HG02763 (cell line): Measurements from ENCODE around the gene CCDC74B.
"Not testable (repeated sequence)": the region's sequence is repeated elsewhere in the genome, so short reads cannot be mapped to it uniquely, and the experiment has no call there.

Experiments
- ATAC-seq: cut with Tn5 transposase; IDR thresholded peaks from one replicate; pipeline ENCODE4 v1.9.1; 2021; ENCODE audit warnings: mild to moderate bottlenecking, moderate library complexity; ENCODE audit not compliant: unreplicated experiment

Gene CCDC74B

DNA sequence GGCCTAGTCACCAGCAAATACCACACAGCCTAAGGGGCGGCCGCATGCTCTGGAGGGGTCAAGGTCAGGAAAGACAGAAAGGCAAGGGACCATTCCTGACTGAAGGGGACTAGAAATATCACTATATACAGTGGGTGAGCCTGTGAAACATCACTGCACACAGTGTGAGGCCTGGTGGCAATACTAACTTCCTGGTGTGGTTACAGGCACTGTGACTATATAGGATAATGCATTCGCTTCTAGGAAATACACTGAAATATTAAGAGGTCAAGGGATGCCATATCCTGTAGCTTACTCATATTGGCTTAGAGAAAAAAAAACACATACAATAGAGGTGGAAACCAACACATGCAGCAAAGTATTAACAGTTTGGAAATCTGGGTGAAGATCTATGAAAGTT, 24.3 kb upstream of the CCDC74B start:
- ATAC-seq: not testable (repeated sequence)

DNA sequence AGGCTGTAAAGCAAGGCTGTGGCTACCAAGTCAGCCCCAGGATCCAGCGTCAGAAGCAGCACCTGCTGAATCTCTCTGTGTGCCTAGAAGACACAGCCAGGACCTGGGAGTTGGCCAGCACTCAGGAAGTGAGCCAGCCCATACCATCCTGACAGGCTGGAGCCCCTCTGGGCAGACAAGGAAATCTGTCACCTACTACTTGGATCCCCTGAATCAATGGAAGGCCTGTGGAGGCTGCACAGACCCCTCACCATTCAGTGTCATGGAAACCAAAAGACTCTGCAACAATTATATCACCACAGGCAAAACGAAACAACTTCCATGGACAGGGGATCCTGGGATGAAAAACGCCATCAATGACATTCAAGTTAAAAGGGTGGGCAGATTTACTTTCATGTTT, 21.7 kb upstream of the CCDC74B start:
- not testable (repeated sequence) for ATAC-seq

DNA sequence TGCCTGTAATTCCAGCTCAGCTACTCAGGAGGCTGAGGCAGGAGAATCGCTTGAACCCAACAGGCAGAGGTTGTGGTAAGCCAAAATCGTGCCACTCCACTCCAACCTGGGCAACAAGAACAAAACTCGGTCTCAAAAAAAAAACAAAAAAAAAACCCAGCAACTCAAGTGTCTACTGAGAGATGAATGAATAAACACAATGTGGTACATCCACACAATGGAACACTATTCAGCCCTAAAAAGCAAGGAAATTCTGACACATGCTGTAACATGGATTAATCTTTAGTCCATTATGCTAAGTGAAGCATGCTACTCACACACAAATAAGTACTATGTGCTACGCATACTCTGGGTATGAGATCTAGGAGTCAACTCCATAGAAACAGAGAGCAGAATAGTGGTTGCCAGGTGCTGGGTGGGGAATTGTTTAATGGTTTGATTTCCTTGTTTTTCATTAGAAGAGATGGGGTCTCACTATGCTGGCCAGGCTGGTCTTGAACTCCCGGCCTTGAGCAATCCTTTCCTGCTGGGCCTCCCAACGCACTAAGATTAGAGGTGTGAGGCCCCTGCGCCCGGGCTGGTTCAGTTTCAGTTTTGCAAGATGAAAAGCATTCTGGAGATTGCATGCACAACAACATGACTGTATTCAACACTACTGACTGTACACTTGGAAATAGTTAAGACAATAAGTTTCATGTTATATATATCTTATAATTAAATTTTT, 20.5 kb upstream of the CCDC74B start:
- no peak for ATAC-seq

DNA sequence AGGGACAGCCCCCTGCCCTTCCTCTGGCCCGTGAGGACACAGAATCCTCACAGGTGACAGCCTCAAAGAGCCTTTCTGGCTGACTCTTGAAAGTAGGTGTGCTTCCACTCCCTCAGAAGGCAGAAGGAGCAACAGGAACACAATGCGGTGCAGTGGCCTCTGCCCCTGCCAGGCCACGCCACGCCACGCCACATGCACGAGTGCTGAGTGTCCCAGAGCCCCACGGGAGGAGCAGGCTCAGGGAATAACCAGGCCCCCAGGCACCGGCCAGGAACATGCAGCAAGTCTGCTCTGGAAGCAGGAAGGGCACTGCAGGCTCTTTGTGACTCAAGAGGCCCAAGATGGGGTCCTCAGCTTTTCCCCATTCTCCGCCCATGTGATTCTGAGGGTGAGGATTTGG, 18.1 kb upstream of the CCDC74B start:
- ATAC-seq: no peak

DNA sequence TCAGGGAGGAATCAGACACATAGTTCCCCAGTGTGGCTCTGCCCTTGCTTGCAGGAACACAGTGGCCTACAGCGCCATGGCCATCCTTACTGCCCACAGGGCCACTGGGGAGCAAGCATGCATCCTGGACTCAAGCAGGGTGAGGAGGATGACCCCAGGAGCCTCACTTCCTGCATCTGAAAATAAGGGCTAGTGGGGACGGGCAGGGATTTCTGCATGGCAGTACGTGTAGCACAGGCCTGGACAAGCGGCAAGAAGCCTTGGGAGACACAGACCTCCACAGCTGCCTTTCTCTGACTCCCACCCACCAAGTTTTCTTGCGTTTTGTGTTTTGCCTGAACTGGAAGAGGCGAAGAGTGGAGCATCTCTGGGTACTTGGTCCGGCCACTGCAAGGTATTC, 17.6 kb upstream of the CCDC74B start:
- ATAC-seq: not testable (repeated sequence)

DNA sequence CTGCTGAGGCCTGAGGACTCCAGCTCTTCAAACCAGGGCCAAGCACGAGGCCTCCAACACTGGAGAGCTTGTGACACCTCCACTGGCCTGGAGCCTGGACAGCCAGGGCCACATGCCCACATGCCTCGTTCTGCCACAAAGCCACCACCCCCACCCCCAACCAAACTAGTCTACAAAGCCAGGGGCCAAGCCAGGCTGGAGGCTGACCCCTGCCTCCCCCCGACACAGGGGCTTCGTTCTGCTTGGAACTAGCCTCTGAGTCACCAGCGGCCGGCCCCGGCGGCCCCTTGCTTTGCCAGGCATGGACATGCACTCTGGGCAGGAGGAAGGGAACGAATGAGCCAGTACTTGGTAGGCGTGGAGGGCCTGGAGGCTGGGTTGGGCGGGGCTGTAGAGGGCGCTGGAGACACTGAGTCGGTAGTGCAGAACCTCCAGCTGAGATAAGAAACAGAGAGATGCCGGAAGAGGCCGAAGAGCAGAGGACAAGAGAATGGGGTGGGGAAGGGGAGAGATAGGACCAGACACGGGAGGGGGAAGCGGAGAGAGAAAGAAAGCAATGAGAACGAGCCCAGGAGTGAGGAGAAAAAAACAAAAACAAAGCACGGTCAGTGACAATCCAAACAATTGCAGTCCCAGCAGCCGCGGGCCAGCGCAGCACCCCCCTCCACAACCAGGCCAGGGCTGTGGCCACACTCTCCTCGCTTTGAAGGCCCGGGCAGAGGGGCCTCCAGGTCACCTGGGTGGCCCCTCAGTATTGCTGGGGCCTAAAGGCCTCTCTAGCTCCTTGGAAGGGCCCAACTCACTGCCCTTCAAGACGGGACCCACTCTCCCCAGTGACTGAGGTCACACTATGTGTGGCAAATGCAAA, 16.2 kb upstream of the CCDC74B start:
- not testable (repeated sequence) for ATAC-seq

DNA sequence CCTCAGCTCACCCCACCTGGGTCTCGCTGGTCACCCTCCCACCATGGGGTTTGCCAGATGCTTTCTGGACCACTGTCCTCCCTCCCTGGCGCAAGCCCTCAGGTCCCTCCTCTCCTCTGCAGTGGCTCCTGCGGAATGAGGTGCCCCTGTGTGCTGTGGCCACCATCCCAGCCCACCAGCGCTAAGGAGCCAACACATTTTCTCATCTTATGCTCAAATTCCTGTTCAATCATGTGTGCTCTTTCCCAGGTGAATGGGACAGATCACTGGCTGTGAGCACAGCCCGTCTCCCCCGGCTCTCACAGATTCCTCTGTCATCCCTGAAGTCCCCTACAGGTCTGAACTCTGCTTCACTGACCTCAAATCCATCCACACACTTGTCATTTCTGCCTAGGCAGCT, 15.2 kb upstream of the CCDC74B start:
- no peak for ATAC-seq

DNA sequence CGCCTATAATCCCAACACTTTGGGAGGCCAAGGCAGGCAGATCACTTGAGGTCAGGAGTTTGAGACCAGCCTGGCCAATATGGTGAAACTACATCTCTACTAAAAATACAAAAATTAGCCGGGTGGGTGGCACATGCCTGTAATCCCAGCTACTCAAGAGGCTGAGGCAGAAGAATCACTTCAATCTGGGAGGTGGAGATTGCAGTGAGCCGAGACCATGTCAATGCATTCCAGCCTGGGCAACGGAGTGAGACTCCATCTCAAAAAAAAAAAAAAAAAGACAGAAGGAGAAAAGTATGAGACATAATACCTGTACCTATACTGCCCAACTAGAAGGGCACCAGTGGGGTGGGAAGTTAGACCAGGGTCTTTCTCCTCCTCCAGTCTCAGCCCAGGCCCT, 14.5 kb upstream of the CCDC74B start:
- not testable (repeated sequence) for ATAC-seq

DNA sequence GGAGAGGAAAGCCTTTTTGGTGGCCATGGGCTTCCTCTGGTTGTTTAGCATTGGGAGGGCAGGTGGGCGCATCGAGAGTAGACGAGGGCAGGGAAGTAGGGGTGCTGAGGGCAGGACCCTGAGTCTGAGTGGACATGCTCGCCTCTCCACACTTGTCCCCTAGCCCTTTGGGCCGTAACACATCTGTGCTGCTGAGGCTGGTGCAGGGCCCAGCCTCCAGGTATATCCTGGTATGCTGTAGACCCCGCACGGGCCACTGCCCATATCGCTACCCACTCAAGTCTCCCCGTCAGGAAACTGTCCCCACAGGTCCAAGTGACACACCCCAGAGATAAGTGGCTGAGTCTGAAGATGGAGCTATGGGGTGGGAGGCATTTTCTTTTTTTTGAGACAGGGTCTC, 13.7 kb upstream of the CCDC74B start:
- ATAC-seq: no peak

DNA sequence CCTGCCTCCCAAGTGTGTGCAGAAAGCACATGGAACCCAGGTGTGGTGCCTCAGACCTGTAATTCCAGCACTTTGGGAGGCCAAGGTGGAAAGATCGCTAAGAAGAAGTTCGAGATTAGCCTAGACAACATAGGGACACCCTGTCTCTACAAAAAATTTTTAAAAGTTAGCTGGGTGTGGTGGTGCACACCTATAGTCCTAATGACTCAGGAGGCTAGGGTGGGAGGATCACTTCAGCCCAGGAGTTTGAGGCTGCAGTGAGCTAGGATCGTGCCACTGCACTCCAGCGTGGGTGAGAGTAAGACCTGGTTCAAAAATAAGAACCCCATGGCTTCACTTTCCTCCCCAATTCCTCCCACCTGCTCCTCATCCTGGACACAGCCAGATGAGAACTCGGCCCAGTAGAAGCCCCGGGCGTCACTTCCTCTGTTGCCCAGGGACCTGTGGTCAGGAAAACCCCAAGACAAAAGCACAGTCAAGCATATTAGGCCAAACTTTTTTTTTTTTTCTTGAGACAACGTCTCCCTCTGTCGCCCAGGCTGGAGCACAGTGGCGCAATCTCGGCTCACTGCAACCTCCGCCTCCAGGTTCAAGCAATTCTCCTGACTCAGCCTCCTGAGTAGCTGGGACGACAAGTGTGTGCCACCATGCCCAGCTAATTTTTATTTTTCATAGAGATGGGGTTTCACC, 13.1 kb upstream of the CCDC74B start:
- ATAC-seq: peak; percentile 89

DNA sequence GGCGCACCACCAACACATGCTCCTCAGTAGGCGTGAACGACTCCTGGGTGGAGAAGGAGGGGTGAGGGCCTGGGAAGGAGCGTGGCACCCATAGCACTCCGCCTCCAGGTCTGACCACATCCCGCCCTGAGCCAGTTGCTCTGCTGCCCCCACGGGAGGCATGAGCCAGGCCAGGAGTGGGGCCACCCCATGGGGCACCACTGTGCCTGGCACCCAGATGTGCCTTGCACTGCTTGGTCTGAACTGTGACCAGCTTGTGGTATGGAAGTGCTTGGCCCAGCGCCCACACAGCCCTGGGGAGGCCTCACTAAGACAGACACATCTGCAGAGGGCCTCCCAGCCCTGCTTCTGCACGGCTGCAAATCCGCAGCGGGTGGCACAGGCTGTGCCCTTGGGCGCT, 12.4 kb upstream of the CCDC74B start:
- peak; percentile 34 for ATAC-seq

DNA sequence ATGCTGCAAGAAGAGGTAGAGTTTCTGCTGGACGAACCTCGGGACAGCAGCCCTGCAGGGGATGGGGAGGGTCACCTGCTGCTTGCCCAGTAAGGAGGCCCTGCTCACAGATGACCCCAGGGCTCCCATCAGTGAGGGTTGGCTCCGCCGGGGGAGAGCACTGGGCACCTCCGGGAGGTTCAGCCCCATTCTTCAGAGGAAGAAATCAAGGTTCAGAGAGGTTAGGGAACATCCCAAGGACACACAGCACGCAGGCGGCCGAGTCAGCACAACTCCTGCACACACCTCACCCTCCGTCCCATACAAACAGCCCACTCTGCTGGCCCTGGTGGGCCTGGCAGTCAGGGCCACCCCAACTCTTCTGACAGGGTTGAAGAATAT, 11.7 kb upstream of the CCDC74B start:
- ATAC-seq: no peak

DNA sequence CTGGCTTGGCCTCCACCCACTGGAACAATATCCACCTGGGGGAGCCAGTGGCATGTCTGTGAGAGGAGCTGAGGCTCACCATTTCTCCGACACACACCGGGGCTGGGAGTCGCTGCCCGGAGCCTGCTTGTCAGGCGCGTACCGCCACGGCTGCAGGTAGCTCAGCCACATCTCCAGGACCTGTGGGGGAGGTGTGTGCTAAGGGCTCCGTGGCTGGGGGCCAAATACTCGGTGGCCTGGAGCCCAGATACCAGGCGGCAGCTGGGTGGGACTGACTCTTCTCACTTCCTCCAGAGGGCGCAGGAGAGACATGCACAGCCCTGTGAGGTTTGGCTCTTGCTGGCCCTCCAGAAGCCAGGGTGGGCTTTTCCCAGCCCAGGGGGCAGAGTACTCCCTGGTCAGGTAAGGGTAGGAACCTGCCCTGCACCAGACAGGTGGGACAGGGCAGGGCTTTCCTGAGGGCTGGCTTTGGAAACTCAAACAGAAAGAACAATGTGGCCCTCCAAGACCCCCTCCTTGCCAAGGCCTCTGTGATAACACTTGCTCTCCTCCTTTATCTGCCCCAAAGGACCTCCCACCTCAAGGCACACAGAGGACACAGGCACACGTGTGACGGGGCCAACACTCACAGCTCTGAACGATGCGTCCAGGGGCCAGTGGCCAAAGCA, 11.2 kb upstream of the CCDC74B start:
- ATAC-seq: not testable (repeated sequence)

DNA sequence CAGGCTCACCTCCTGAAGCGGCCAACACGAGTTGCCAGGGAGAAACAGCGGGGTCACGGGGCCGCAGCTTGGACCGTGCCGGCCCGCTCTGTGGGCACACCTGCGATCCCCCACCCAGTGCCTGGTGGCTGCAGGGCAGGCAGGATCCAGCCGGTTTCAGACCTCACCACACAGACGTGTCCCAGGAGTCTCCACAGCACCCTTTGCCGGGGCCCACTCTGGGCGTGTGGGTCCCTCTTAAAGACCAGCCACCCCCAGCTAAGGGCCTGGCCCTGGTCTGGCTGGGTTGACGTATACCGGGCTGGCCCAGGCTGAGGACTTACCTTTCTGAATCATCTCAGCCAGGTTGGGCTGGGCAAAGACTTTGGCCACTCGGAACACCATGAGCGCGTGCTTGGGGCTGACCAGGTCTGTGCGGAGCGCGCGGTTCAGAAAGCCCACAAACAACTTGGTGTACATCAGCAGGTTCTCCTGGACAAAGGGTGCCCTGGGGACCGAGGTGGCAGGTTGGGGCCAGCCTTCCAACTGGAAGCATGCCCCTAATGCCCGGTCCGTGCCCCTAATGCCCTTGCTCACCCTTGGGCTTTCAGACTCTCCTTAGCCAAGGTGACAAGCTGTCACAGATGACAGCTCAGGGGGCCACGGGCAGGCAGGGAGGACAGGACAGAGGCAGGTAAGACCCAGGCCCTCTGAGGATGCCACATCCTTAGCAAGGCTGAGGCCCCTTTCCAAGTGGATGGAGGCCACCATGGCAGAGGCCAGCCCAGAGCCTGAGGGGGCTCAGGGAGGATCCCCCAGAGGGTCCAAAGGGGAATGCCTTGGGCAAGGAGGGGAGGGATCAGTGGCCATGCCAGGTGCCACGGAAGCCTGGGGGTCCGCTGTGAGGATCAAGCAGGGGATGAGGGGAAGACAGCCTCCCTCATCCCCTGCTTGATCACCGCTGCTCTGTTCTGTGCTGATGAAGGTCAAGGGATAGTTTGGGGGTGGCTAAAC, 10.2 kb upstream of the CCDC74B start:
- ATAC-seq: no peak

DNA sequence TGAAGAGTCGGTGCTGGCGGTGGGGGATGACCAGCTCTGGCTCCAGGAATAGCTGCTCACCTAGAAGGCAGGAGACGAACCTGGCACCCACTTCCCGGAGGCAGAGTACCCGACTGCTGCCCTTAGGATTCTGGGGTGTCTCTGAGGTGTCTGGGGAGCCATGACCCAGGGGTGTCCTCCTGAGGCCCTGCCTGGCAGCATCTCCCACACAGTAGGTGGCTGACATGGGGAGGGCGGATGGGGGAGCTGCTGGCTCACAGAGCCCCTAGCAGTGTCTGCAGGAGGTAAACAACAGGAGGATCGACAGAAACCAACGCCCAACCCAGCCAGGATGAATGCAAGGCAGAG, 9.5 kb upstream of the CCDC74B start:
- ATAC-seq: not testable (repeated sequence)

DNA sequence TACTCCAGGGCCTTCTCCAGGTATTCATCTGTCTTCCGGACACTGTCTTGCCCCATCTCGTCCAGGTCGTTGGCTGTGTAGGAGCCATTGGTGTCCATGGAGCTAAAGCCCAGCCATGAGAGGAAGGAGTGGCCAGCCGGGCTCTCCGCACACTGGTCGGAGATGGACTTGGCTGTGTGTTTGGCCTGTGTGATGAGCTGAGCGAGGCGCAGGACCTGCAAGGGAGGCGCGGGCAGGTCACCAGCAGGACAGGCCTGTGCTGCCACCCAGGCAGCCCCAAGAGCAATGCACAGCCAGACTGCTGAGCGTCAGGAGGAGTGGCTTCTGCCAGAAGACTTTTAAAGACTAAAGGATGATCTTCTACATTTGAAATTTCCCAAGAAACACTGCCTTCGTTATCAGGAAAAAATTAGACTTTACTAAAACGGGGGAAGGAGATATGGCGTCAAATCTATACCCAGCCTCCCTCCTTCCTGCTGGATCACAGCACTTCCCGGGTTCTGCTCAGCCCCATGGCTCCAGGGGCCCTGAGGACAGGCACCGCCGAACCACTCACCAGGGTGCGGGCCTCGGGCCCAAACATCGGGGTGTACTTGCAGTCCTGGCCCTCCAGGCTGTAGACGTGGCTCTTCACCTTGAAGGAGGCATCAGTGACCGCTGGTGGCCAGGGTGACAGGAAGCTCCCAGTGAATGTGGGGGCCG, 9.0 kb upstream of the CCDC74B start:
- ATAC-seq: not testable (repeated sequence)

DNA sequence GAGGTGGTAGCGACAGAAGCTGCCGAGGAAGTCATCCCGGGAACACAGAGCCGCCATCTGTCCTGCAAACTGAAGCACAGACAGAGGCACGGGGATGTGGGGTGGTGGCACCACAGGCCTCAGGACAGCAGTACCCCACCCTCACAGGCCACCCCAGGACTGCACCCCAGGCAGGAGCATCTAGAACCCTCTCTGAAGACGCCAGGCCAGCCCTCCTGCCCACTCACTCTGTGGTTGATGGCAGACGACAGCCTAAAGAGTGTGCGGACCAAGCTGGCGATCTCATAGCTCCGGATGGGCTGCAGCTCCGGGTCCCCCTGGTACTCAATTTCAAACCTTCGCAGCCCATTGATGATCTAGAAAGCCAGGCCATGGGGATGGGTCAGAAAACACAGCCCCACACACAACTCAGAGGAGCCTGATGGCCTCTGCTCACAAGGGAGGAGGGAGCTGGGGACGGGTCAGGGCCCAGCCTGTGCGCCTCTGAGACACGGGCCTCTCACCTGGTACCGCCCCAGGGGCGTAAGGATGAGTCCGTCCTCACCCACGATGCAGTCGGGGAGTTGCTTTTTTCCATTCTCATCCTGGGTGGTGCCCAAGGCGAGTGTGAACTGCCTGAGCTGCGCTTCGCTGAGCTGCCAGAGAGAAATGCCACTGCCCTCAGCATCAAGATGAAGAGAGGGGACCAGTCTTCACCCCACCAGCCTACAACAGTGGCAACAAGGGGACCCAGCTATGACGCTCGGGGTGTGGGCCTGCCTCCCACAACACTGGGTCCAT, 8.1 kb upstream of the CCDC74B start:
- ATAC-seq: no peak

DNA sequence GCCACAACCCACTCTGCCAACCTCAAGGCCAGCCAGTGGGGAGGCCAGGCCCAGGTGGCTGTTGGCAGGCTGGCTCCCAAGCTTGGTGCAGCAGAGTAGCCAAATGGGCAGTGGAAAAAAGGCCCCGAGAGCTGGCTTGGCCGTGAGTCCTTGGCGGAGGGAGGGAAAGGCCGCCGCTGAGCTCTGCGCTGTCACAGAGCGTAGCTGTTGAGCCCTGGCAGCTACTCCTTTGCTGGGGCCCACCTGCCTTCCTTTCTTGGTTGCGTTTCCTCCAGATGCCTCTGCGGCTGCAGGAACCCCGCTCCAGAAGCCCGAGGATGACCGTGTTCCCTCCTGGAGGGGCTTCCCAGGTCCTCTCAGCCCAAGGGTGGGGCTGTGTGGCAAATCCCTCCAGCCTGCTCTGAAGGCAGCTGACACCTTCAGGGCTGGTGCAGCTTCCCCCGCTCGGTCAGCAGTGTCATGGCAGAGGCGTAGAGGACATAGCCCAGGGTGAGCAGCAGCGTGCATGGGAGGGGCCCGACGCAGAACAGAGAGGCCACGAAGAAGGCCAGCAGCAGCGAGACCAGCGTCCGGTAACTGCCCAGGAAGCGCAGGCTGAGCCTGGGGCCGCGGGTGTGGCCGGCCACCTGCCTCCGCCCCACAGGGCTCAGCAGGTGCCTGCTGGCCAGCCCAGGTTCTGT, 7.4 kb upstream of the CCDC74B start:
- ATAC-seq: not testable (repeated sequence)
